SU-DHL-6 (cell line): Measurements from ENCODE around the gene ESPN.

ENCODE experiments used
- H2AFZ ChIP-seq: fragments of 200-600 bp; sonication (generic); 2 replicates; pipeline ENCODE4 v1.6.1; 2014; ENCODE audit warnings: low read depth, mild to moderate bottlenecking, moderate library complexity, mixed read lengths, antibody characterized with exemption, low read length; ENCODE audit not compliant: severe bottlenecking
- H3F3A ChIP-seq: fragments of 200-600 bp; shearing (Covaris generic); 2 replicates; pipeline ENCODE4 v1.6.0; 2016; ENCODE audit warnings: antibody characterized with exemption, mild to moderate bottlenecking; ENCODE audit not compliant: insufficient read depth
- H3K27ac ChIP-seq: fragments of 200-600 bp; sonication (generic); 2 replicates; pipeline ENCODE4 v1.5.1; 2016; ENCODE audit warnings: low read depth, mild to moderate bottlenecking, low read length, moderate library complexity, mixed read lengths
- H3K27me3 ChIP-seq: fragments of 200-600 bp; sonication (generic), shearing (Covaris generic); 2 replicates; pipeline ENCODE4 v1.6.0; 2014; ENCODE audit warnings: mild to moderate bottlenecking, low read length
- H3K36me3 ChIP-seq: fragments of 200-600 bp; sonication (generic); 2 replicates; pipeline ENCODE4 v1.6.1; 2014; ENCODE audit warnings: mild to moderate bottlenecking, low read length, mixed read lengths
- H3K4me2 ChIP-seq: fragments of 300-600, 200-600 bp; shearing (Covaris generic), sonication (generic); 2 replicates; pipeline ENCODE4 v1.6.0; 2014; ENCODE audit warnings: low read length, low read depth, mild to moderate bottlenecking; ENCODE audit not compliant: poor library complexity, severe bottlenecking
- H3K4me3 ChIP-seq: fragments of 200-600 bp; sonication (generic); 2 replicates; pipeline ENCODE4 v1.5.1; 2014; ENCODE audit warnings: antibody characterized with exemption, low read length, mild to moderate bottlenecking, mixed read lengths; ENCODE audit not compliant: insufficient read depth, poor library complexity, severe bottlenecking
- H3K79me2 ChIP-seq: fragments of 200-600 bp; sonication (generic); 2 replicates; pipeline ENCODE4 v1.6.1; 2014; ENCODE audit warnings: mild to moderate bottlenecking, low read length, moderate library complexity; ENCODE audit not compliant: insufficient read depth
- H3K9ac ChIP-seq: fragments of 200-600 bp; sonication (generic); 2 replicates; pipeline ENCODE4 v1.7.0; 2014; ENCODE audit warnings: mild to moderate bottlenecking, low read length
- H3K9me2 ChIP-seq: fragments of 200-600 bp; sonication (generic); replicated peaks from 2 replicates; pipeline ENCODE4 v1.6.1; 2014; ENCODE audit warnings: low read length; ENCODE audit not compliant: insufficient read depth
- H3K9me3 ChIP-seq: fragments of 200-600 bp; sonication (generic); 2 replicates; pipeline ENCODE4 v1.6.1; 2014; ENCODE audit warnings: low read length, mixed read lengths; ENCODE audit not compliant: insufficient read depth
- H4K20me1 ChIP-seq: fragments of 200-600 bp; sonication (generic); 2 replicates; pipeline ENCODE4 v1.6.1; 2014; ENCODE audit warnings: low read depth, mild to moderate bottlenecking, antibody characterized with exemption, low read length, moderate library complexity, mixed read lengths
- CTCF ChIP-seq: fragments of 200-600 bp; sonication (generic); IDR thresholded peaks from one replicate; pipeline ENCODE4 v1.5.1; 2017; ENCODE audit warnings: antibody characterized with exemption, mild to moderate bottlenecking, low read length, moderate library complexity; ENCODE audit not compliant: insufficient read depth, poor library complexity, severe bottlenecking
- EZH2phosphoT487 ChIP-seq: fragments of 200-600 bp; sonication (generic), shearing (Covaris generic); conservative IDR thresholded peaks from 2 replicates; pipeline ENCODE4 v1.6.1; 2018; ENCODE audit warnings: mild to moderate bottlenecking, antibody characterized with exemption, low read length, moderate library complexity, mixed read lengths

The ESPN gene

GRCh38 chr1:6424000-6424565, 493 bp upstream of the ESPN start:
- H3K4me2 ChIP-seq, result no peak overlapping the region
- no peaks in the 10 kb centered on the region for H3K79me2 ChIP-seq
- H3F3A ChIP-seq, result no peaks in the 10 kb centered on the region
- H3K9me3 ChIP-seq, result no peaks in the 10 kb centered on the region
- H3K27me3 ChIP-seq, result no peaks in the 10 kb centered on the region
- H3K4me3 ChIP-seq, result no peak overlapping the region
- H3K36me3 ChIP-seq, result no peaks in the 10 kb centered on the region
- H3K9ac ChIP-seq, result no peak overlapping the region
- no peak overlapping the region for H2AFZ ChIP-seq
- no peaks in the 10 kb centered on the region for H4K20me1 ChIP-seq
- no peaks in the 10 kb centered on the region for H3K9me2 ChIP-seq
- TF ChIP-seq CTCF (no peak), EZH2phosphoT487 (no peak)
- H3K27ac ChIP-seq, result no peak overlapping the region

- Histone ChIP-seq H3K4me2 (no peak overlapping the region), H3K9me2 (no peaks in the 10 kb centered on the region), H3K27ac (no peak overlapping the region), H3K9ac (no peak overlapping the region), H3K36me3 (no peaks in the 10 kb centered on the region), H3K27me3 (no peaks in the 10 kb centered on the region), H4K20me1 (no peaks in the 10 kb centered on the region), H3K9me3 (no peaks in the 10 kb centered on the region), H3K79me2 (no peaks in the 10 kb centered on the region), H3K4me3 (no peak overlapping the region), H3F3A (no peaks in the 10 kb centered on the region), H2AFZ (no peak overlapping the region)
- TF ChIP-seq EZH2phosphoT487 (no peak), CTCF (no peak)
These were observed 1.1 kb downstream of the ESPN start for GRCh38 chr1:6425658-6426057.

GRCh38 chr1:6426277-6426971, 1.8 kb downstream of the ESPN start:
- H3K9ac ChIP-seq, result no peak overlapping the region
- TF ChIP-seq EZH2phosphoT487, result no peak
- TF ChIP-seq CTCF, result no peak
- no peak overlapping the region for H3K27ac ChIP-seq
- no peaks in the 10 kb centered on the region for H3K9me3 ChIP-seq
- no peaks in the 10 kb centered on the region for H3K27me3 ChIP-seq
- H3F3A ChIP-seq, result no peaks in the 10 kb centered on the region
- H3K79me2 ChIP-seq, result no peaks in the 10 kb centered on the region
- H3K4me3 ChIP-seq, result no peak overlapping the region
- H4K20me1 ChIP-seq, result no peaks in the 10 kb centered on the region
- no peak overlapping the region for H3K4me2 ChIP-seq
- H3K36me3 ChIP-seq, result no peaks in the 10 kb centered on the region
- no peak overlapping the region for H2AFZ ChIP-seq
- H3K9me2 ChIP-seq, result no peaks in the 10 kb centered on the region
